G401 (cell line): ENCODE measurements around the gene SERPINB1. TPM values are rescaled to one million over a fixed set of nuclear protein-coding genes. Genes with fewer than 3 reads are reported as not detected.
A peak's percentile ranks its signal among the peaks of the same experiment; 100 is the strongest.

Source experiments
- DNase-seq: peaks from one replicate; pipeline ENCODE4 v3.0.0-alpha.2; 2015; ENCODE audit warnings: low spot score
- in situ Hi-C: cut with HindIII; loops from 2 replicates; pipeline ENCODE4 v1.10.0; 2016; ENCODE audit warnings: low sequenced_read_pairs, mixed read lengths
- total RNA-seq: library from RNA; depleted of rRNA; stranded (reverse); fragments of >200 nt; shearing (Covaris generic); gene quantifications from 2 replicates; pipeline ENCODE4 v1.2.3, GENCODE V29; 2014

SERPINB1 gene
- total RNA-seq, 1 experiment from 2014 or later: not detected

DNA sequence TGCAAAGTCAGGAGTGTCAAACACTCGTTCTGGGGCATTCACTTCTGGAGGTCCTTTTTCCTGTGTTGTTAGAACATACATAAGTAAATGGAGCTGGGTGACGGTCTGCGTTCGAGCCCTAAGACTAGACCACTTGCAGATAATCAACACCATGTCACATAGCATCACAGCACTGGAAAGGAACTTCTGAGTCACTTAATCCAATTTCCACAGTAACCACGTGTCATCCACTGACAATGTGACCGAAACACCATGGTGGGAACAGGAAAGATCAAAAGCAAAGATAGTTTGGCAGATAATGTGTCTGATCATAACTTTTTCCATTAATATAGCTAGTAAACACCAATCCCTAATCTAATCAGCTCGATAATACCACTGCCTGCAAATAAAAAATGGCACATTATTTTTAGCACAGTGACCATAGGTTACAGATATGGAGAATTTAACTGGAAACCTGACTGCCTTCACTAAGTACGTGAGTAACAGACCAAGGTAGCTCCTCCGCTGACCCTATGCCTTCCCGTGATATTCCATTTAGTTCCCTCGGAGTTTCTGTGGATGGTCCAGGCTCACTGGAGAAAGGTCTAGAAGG, 41.6 kb downstream of the SERPINB1 start:
- no peak for DNase-seq
- in situ Hi-C loops: no loop called here

DNA sequence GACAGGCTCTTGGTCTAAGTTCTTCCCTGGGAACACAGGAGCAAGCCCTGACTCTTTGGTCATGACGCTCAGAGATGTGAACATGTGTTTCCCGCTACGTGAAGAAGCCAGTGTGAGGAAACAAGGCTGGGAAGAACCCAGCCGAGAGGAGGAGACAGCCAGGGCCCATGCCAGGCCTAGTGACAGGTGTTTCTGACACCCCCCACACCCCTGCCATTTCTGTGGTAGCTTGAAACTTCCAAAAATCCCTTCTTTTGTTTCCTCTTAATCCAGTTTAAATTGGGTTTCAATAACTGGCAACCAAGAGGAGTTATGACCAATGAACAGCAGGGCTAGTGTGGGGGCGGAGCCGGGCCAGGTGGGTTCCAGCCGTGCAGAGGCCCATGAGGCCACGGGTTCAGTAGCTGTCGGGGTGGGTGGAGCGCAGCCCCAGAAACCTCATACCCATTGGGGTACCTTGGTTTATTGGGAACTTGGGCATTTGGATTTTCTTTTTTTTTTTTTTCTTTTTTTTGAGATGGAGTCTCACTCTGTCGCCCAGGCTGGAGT, 43.0 kb downstream of the SERPINB1 start:
- no peak for DNase-seq
- in situ Hi-C loops: no loop called here

- in situ Hi-C loops: no loop called here
Observed at GRCh38 chr6:2797564-2798031, 44.1 kb downstream of the SERPINB1 start.

GRCh38 chr6:2796861-2797260, 44.8 kb downstream of the SERPINB1 start:
- in situ Hi-C loops: no loop called here
- no peak for DNase-seq

More at GRCh38 chr6:2797564-2798031, 44.1 kb downstream of the SERPINB1 start:
- no peak for DNase-seq

GRCh38 chr6:2795956-2796355, 45.7 kb downstream of the SERPINB1 start:
- DNase-seq: no peak
- in situ Hi-C loops: no loop called here

GRCh38 chr6:2795162-2795561, 46.5 kb downstream of the SERPINB1 start:
- no peak for DNase-seq
- in situ Hi-C loops: no loop called here

DNA sequence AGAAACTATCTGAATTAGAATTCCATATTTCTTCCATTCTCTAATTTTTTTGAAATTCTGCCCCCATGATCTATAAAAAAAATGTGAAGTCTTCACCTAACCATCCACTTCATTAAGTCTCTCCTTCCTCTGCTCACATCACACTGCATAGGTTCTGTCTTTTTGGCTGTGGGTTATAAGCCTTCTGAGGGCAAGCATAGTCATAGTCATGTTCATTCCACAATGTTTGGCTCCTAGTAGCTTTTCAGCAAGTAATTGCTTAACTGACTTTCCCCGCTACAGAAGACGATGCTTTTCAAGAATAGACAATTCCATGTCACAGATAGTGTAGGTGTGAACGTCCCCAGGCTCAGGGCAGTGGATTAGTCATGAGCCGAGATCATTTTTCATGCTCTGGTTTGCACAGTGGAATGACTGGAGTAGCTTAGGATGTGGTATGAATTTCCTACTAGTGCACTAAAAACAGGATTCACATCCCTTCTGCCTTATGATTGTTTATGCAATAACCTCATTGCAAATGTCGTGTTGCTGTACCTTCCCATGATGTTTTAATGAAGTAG, 47.4 kb downstream of the SERPINB1 start:
- in situ Hi-C loops: no loop called here
- DNase-seq: no peak

- peak; percentile 39 for DNase-seq
- in situ Hi-C loops: no loop called here
Observed at GRCh38 chr6:2793534-2794151, 48.0 kb downstream of the SERPINB1 start.

DNA sequence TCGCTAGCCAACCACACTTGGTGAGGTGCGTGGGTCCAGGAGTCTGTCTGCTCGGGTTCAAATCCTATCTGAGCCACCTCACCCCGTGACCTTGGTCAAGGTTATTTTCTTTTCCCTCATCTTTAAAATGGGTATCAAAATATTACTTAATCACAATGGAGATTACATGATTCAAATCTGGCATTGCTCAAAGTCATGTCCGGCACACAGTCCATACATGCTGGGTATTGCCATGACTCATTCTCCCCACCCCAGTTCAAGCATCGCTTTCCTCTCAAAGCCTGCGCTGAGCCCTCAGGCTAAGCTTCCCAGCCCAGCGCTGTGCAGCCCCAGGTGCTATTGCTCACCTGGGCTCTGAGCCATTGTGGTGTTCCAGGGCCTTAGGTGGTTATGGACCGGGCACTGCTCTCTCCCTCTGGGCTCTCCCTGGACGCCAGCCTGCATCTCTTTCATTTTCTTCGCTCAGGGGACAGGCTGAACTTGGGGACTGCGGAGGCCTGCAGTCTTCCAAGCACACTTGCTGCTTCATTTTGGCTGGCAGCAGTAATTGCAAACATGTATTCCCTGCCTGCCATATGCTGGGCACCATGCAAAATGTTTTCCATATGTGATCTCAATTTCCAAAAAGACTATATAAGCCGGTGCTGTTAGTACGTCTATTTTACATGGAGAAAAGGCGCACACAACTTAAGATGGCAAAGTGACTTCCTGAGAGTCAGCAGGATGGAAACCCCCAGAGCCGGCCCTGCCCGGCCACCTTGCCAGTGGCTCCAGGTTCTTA, 49.1 kb downstream of the SERPINB1 start:
- peak; percentile 39 for DNase-seq
- in situ Hi-C loops: no loop called here

- in situ Hi-C loops: no loop called here
- no peak for DNase-seq
Observed at GRCh38 chr6:2791450-2791974, 50.2 kb downstream of the SERPINB1 start.

- peak; percentile 79 for DNase-seq
- in situ Hi-C loops: no loop called here
Observed at GRCh38 chr6:2790588-2791449, 50.8 kb downstream of the SERPINB1 start.

GRCh38 chr6:2786269-2786668, 55.4 kb downstream of the SERPINB1 start:
- DNase-seq: no peak
- in situ Hi-C loops: no loop called here

DNA sequence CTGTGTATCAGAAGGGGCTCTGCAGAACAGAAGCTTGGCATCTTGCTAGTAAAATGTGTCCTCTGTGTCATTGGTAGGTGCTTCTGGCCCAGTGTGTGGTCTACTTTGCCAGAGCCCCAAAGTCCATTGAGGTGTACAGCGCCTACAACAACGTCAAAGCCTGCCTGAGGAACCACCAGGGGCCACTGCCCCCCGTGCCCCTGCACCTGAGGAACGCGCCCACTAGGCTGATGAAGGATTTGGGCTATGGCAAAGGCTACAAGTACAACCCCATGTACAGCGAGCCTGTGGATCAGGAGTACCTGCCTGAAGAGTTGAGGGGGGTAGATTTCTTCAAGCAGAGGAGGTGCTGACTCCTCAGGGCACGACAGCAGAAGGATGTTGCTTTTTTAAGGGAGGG, 56.7 kb downstream of the SERPINB1 start:
- in situ Hi-C loops: no loop called here
- no peak for DNase-seq

DNA sequence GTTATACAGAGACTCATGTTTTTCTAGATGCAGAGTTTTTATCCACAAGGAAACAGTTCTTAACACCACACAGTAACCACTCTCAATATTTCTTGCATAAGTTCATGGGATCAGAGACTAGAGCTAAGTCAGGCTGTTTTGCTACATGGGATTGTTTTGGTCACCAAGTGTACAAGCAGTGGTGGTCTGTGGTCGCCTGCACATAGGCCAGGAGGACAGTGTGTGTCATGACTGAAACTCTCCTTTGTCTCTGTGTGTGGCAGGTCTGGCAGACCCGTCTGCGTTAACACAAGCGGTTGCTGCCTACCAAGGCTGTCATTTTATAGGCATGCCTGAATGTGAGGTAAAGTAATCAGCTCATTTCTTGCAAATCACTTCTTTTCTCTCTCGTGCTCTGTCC, 57.6 kb downstream of the SERPINB1 start:
- DNase-seq: peak; percentile 26
- in situ Hi-C loops: no loop called here

DNA sequence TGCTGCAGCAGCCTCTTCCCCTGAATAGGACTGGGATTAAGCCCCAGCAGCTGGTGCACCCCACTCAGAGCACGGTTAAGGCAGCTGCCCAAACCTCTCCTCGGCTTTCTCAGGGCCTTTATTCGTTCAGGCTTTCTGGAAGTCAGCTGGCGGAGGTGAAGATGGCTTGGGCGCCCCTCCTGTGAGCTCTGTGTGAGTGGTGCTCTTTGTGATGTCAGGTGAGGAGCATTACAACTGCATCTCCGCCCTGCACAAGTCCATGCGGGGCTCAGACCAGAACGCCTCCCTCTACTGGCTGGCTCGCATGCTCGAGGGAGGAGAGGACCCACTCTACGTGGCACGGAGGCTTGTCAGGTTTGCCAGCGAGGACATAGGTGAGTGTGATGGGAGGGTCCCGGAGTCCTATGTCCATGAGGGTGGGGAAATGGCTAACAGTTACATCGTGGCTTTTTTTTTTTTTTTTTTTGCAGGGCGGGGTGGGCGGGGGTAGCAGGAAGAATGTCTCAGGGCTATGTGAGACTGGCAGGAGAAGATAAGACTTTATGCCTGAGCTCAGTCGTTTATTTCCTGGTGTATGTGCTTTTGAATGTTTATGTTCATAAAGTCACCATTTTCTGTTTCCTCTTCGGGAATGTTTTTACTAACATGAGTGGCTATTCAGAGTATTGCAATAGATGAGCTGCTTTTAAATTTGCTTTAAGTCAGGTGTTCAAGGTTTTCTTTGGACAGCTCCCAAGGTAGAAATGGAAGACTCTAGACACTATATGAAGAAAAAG, 58.3 kb downstream of the SERPINB1 start:
- in situ Hi-C loops: no loop called here
- peak; percentile 45 for DNase-seq

- no peak for DNase-seq
- in situ Hi-C loops: no loop called here
Observed at GRCh38 chr6:2782825-2783187, 58.9 kb downstream of the SERPINB1 start.

DNA sequence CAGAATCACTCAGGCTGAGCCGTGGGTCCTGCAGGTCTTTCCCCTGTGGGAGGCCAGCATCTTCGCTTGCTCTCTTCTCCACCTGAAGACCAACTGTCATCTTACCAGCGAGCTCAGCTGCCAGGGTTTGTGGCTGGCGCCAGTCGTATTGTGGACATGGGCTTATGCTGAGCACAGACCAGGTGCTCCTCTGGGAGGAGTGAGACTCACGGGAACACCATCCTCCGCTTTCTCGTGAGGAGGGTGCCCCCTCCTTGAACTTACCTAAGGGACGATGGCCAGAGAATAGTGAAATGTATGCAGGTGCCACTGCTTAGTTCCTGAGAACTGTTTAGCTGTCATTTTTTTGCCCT, 59.3 kb downstream of the SERPINB1 start:
- in situ Hi-C loops: no loop called here
- peak; percentile 61 for DNase-seq
